GM13976 (cell line): Measurements from ENCODE around the gene CACNB4.
"Not testable (repeated sequence)": the region's sequence is repeated elsewhere in the genome, so short reads cannot be mapped to it uniquely, and the experiment has no call there.

Source experiments
- DNase-seq: peaks from one replicate; pipeline ENCODE4 v3.0.0; 2012; ENCODE audit warnings: low spot score
- CTCF ChIP-seq: IDR thresholded peaks from 2 replicates; pipeline ENCODE4 v1.5.1; 2012; ENCODE audit warnings: borderline replicate concordance, mild to moderate bottlenecking; ENCODE audit not compliant: insufficient read depth; ENCODE audit errors: extremely low read depth, missing control alignments, control extremely low read depth
- in situ Hi-C: fragments of 300-500 bp; cut with MboI; formaldehyde crosslinking; loops from one replicate; pipeline ENCODE4 v1.12.0; 2022; ENCODE audit warnings: low sequenced_read_pairs, mixed read lengths, inconsistent platforms; ENCODE audit not compliant: unreplicated experiment

The CACNB4 gene

GRCh38 chr2:152019732-152020131 lies 79.1 kb downstream of the CACNB4 start:
- no peak for DNase-seq
- TF ChIP-seq CTCF = no peak
- in situ Hi-C loops = loop anchor here (25.0 kb wide), 1 partner anchor 382 kb away; no protein-coding TSS in a partner anchor

GRCh38 chr2:152016181-152017120 lies 82.4 kb downstream of the CACNB4 start:
- no peak for TF ChIP-seq CTCF
- no peak for DNase-seq
- in situ Hi-C loops = loop anchor here (25.0 kb wide), 1 partner anchor 379 kb away; no protein-coding TSS in a partner anchor

- in situ Hi-C loops = loop anchor here (25.0 kb wide), 1 partner anchor 378 kb away; no protein-coding TSS in a partner anchor
- no peak for DNase-seq
- TF ChIP-seq CTCF = no peak
Observed at GRCh38 chr2:152015552-152015951, 83.3 kb downstream of the CACNB4 start.

- no peak for DNase-seq
- in situ Hi-C loops = loop anchor here (25.0 kb wide), 1 partner anchor 375 kb away; no protein-coding TSS in a partner anchor
- TF ChIP-seq CTCF = no peak
Observed at GRCh38 chr2:152012697-152013096, 86.1 kb downstream of the CACNB4 start.

GRCh38 chr2:152011724-152012123 lies 87.1 kb downstream of the CACNB4 start:
- no peak for TF ChIP-seq CTCF
- in situ Hi-C loops = loop anchor here (25.0 kb wide), 1 partner anchor 374 kb away; no protein-coding TSS in a partner anchor
- no peak for DNase-seq

GRCh38 chr2:152005607-152006006 lies 93.2 kb downstream of the CACNB4 start:
- TF ChIP-seq CTCF = no peak

GRCh38 chr2:152003283-152003682 lies 95.6 kb downstream of the CACNB4 start:
- DNase-seq = not testable (repeated sequence)
- in situ Hi-C loops = loop anchor here (25.0 kb wide), 1 partner anchor 366 kb away; no protein-coding TSS in a partner anchor

More at GRCh38 chr2:152005607-152006006, 93.2 kb downstream of the CACNB4 start:
- DNase-seq = no peak
- in situ Hi-C loops = loop anchor here (25.0 kb wide), 1 partner anchor 368 kb away; no protein-coding TSS in a partner anchor
